ENCODE data around the gene HCFC2.

Gene HCFC2

GRCh38 chr12:104106965-104107364, 42.6 kb downstream of the HCFC2 start:
- Histone ChIP-seq H3K36me3 (ENCODE audit: control insufficient read depth in 2 of 2, insufficient read depth in 1 of 2, low read length in 2 of 2) (peaks cover 0 to 19% of the 10 kb centered on the region in 2 experiments; a peak in 1 of 3 replicates), H3K4me1 (ENCODE audit: control insufficient read depth, insufficient read depth, low read length) (no peaks in the 10 kb centered on the region), H3K9me3 (ENCODE audit: control insufficient read depth, insufficient read depth, low read depth, low read length) (no peaks in the 10 kb centered on the region), H3K4me3 (ENCODE audit: low read depth, low read length) (no peak overlapping the region), H3K27ac (ENCODE audit: extremely low read depth, low read depth, low read length) (no peak overlapping the region)
- TF ChIP-seq GLIS2 (tag by site-specific recombination; IDR thresholded peaks at IDR 0.05) = no peak
- no peak for TF ChIP-seq ZNF514 (tag by site-specific recombination; IDR thresholded peaks at IDR 0.05)
- no peak for TF ChIP-seq ZBTB20 (tag by site-specific recombination; IDR thresholded peaks at IDR 0.05)
- TF ChIP-seq KLF1 (tag by site-specific recombination; IDR thresholded peaks at IDR 0.05) = no peak
- no peak for TF ChIP-seq ZNF560 (tag by site-specific recombination; IDR thresholded peaks at IDR 0.05; ENCODE audit: borderline replicate concordance)
- no peak for TF ChIP-seq MYNN (tag by site-specific recombination; IDR thresholded peaks at IDR 0.05; ENCODE audit: borderline replicate concordance)
- TF ChIP-seq PRDM4 (tag by site-specific recombination; IDR thresholded peaks at IDR 0.05) = no peak
- no peak for TF ChIP-seq ZFP37 (tag by site-specific recombination; IDR thresholded peaks at IDR 0.05)
- TF ChIP-seq ZNF354C (tag by site-specific recombination; IDR thresholded peaks at IDR 0.05; ENCODE audit: borderline replicate concordance, low read depth) = no peak
- TF ChIP-seq ZNF530 (tag by site-specific recombination; IDR thresholded peaks at IDR 0.05; ENCODE audit: low read depth) = no peak
- no peak for TF ChIP-seq ZNF830 (tag by site-specific recombination; IDR thresholded peaks at IDR 0.05; ENCODE audit: low read depth)
- ChIA-PET CTCF (interaction anchor here (0.8 to 4.3 kb wide), 3 partner anchors 14 to 57 kb away, joined by 8 to 42 read pairs (median 10); no protein-coding TSS in a partner anchor), POLR2A (no interaction called here)

- H3K4me1 ChIP-seq (ENCODE audit: control insufficient read depth, insufficient read depth, low read length) = no peaks in the 10 kb centered on the region
- no peak overlapping the region for H3K4me3 ChIP-seq (ENCODE audit: low read depth, low read length)
- H3K27ac ChIP-seq (ENCODE audit: extremely low read depth, low read depth, low read length) = no peak overlapping the region
- POLR2A ChIA-PET = interaction anchor here (1.1 to 1.6 kb wide), 3 partner anchors 29 to 179 kb away, joined by 3 to 12 read pairs (median 4); partner anchors contain the start of genes NFYB and TDG
- H3K9me3 ChIP-seq (ENCODE audit: control insufficient read depth, insufficient read depth, low read depth, low read length) = no peaks in the 10 kb centered on the region
- CTCF ChIA-PET = interaction anchor here (0.5 to 4.3 kb wide), 41 partner anchors 8 to 1027 kb away, joined by 3 to 42 read pairs (median 4); partner anchors contain the start of genes GLT8D2, HCFC2 and NFYB
- H3K36me3 ChIP-seq (ENCODE audit: control insufficient read depth in 2 of 2, insufficient read depth in 1 of 2, low read length in 2 of 2) = peaks cover 0 to 9% of the 10 kb centered on the region in 2 experiments; a peak in 2 of 3 replicates
- TF ChIP-seq ZNF660 (tag by site-specific recombination; IDR thresholded peaks at IDR 0.05) = peak; percentile 85
- TF ChIP-seq MZF1 (tag by site-specific recombination; IDR thresholded peaks at IDR 0.05; ENCODE audit: borderline replicate concordance) = no peak
- no peak for TF ChIP-seq ZNF292 (tag by site-specific recombination; IDR thresholded peaks at IDR 0.05; ENCODE audit: borderline replicate concordance, low read depth)
- TF ChIP-seq ZBTB48 (tag by site-specific recombination; IDR thresholded peaks at IDR 0.05) = no peak
- TF ChIP-seq ZNF707 (tag by site-specific recombination; IDR thresholded peaks at IDR 0.05) = no peak
- peak; percentile 43; the same call in 1 of the 2 replicates for TF ChIP-seq ZBTB17 (tag by site-specific recombination; IDR thresholded peaks at IDR 0.05)
- TF ChIP-seq YY1 (tag by site-specific recombination; IDR thresholded peaks at IDR 0.05) = no peak
- no peak for TF ChIP-seq ZFP37 (tag by site-specific recombination; IDR thresholded peaks at IDR 0.05)
- no peak for TF ChIP-seq ZNF18 (tag by site-specific recombination; IDR thresholded peaks at IDR 0.05)
- TF ChIP-seq CTCF (tag by site-specific recombination; IDR thresholded peaks at IDR 0.05) = peak; percentile 51
- TF ChIP-seq ZBTB49 (tag by site-specific recombination; IDR thresholded peaks at IDR 0.05; ENCODE audit: low read depth) = no peak
- 0 out of 2 replicates have a peak, but pooled peaks have one; percentile 50 for TF ChIP-seq ZNF2 (tag by site-specific recombination; IDR thresholded peaks at IDR 0.05)
- TF ChIP-seq ZNF398 (tag by site-specific recombination; IDR thresholded peaks at IDR 0.05) = no peak
These were observed 44.6 kb downstream of the HCFC2 start for GRCh38 chr12:104108755-104109445.
